Heart right ventricle (tissue), 16 donors: ENCODE results near the gene AMIGO1. TPM values are rescaled to one million over a fixed set of nuclear protein-coding genes. Genes with fewer than 3 reads are reported as not detected.

Experiments
- ATAC-seq, 8 donors: fragments of 200-7000 bp; cut with Tn5 transposase; one replicate each; pipeline ENCODE4 v1.9.1; 2020; ENCODE audit warnings: mild to moderate bottlenecking in 8 of 8, moderate library complexity in 8 of 8, moderate number of reproducible peaks in 1 of 8
- DNase-seq, 2 donors: peaks; one replicate each; pipeline ENCODE4 v3.0.0-alpha.2; 2020
- H3K27ac ChIP-seq, 10 donors: fragments of 200-600 bp; sonication (generic) in 2 of 10; one replicate each; pipeline versions ENCODE4 v1.5.0 to v1.8.0; 2020 to 2022; ENCODE audit warnings: mild to moderate bottlenecking in 3 of 10
- H3K27me3 ChIP-seq, 7 donors: fragments of 200-600 bp; one replicate each; pipeline ENCODE4 v1.8.0; 2021 to 2022; ENCODE audit warnings: mild to moderate bottlenecking in 2 of 7
- H3K36me3 ChIP-seq, 9 donors: fragments of 200-600 bp; sonication (generic) in 1 of 9; one replicate each; pipeline versions ENCODE4 v1.5.0 to v1.8.0; 2020 to 2022; ENCODE audit warnings: mild to moderate bottlenecking in 2 of 9
- H3K4me1 ChIP-seq, 9 donors: fragments of 200-600 bp; sonication (generic) in 1 of 9; one replicate each; pipeline versions ENCODE4 v1.5.0 to v1.8.0; 2020 to 2022; ENCODE audit warnings: mild to moderate bottlenecking in 4 of 9
- H3K4me3 ChIP-seq, 10 donors: fragments of 200-600 bp; sonication (generic) in 2 of 10; one replicate each; pipeline versions ENCODE4 v1.5.0 to v1.8.0; 2020 to 2022; ENCODE audit warnings: mild to moderate bottlenecking in 7 of 10, moderate library complexity in 2 of 10
- H3K9me3 ChIP-seq, 11 donors: fragments of 200-600 bp in 10 of 11; sonication (generic) in 2 of 11; one replicate each; pipeline versions ENCODE4 v1.5.0 to v1.8.0; 2013 to 2022; ENCODE audit warnings: mild to moderate bottlenecking in 2 of 11, control low read depth in 1 of 11, moderate library complexity in 1 of 11
- CTCF ChIP-seq, 9 donors: fragments of 200-600 bp; sonication (generic) in 2 of 9; IDR thresholded peaks; one replicate each; pipeline versions ENCODE4 v1.5.0 to v1.8.0; 2021 to 2022; ENCODE audit warnings: antibody characterized with exemption in 9 of 9, mild to moderate bottlenecking in 5 of 9, moderate library complexity in 1 of 9
- WGBS, 2 donors: extraction: QIAGEN DNeasy Blood & Tissue Kit; methylation state at CpG; one replicate each; pipeline ENCODE4 v1.1.7; 2013; ENCODE audit warnings: inconsistent platforms in 1 of 2; 5-methylcytosine and 5-hydroxymethylcytosine counted together
- intact Hi-C, 10 donors: fragments of 100-400 bp; cut with DNase I; formaldehyde crosslinking; loops; one replicate each; pipeline versions ENCODE4 v1.11.1 to v1.14.2; 2022
- polyA plus RNA-seq, 2 donors: library from polyadenylated mRNA; stranded (reverse); fragments of 200-250 nt; gene quantifications; one replicate each; pipeline ENCODE4 v1.2.3, GENCODE V29; 2013
- total RNA-seq, 10 donors: library from RNA; stranded (reverse); fragmentation: NEBNext Ultra II Directional in 3 of 10; extraction: Animal tissue kit (Norgen Biotek cat#: 25700) in 3 of 10; gene quantifications; one replicate each; pipeline versions ENCODE4 v1.2.1 to v1.2.4, GENCODE V29; 2021 to 2023
- donor health status: Arrhythmogenic right ventricular cardiomyopathy.
- donor health status: ischemic (EF 13 %, LVEDD 7.1; RV severe dilation, severe dysfunction).
- donor health status: healthy with polysubstance abuse.
- donor health status: DM: no; HTN: yes; CAD: no.
- donor health status: DM: no; HTN: no; CAD: no.
- donor health status: ischemic (EF 25% LVEDD 6.9; RV normal size, moderate dysfunction).
- donor health status: ischemic (EF 25% LVEDD 5.7; RV mildly dilated, moderate dysfunction).
- donor health status: healthy.
- donor health status: DM: yes; HTN: yes; CAD: no.
- donor health status: Ischemic cardiomyopathy.
- donor health status: ischemic (EF 35%, LVEDD 5.7; RV mildly dilated, moderate dysfunction).
- donor health status: nonischemic (EF 11% LVEDD 7.7; RV severe dilation, severe dysfunction).
- donor health status: DM: yes; HTN: yes; CAD: no.
- donor health status: PGD.
- donor health status: ischemic (EF 29% LVEDD 5.4; RV normal size, mild dysfunction).
- donor health status: nonischemic (EF 23%, LVEDD 6.1; RV moderate dilation, normal function).

Gene AMIGO1
- total and polyA plus RNA-seq, 12 donors: 2.8 to 16.6 (median 14.5) TPM

- intact Hi-C loops: no loop called here
- Histone ChIP-seq H3K27ac (peak overlapping the region in 2 of 10 donors; percentile 26 to 31), H3K36me3 (peaks cover 0 to 13% (median 4%) of the 10 kb centered on the region in 9 donors), H3K4me3 (no peak overlapping the region), H3K4me1 (peaks cover 0 to 29% (median 11%) of the 10 kb centered on the region in 9 donors), H3K27me3 (peaks cover 0 to 55% (median 5%) of the 10 kb centered on the region in 7 donors), H3K9me3 (no peaks in the 10 kb centered on the region)
- 45 to 53% methylated on average over 3 of the region's 3 CpGs for WGBS, 2 donors
- DNase-seq: no peak
- peak in 1 of 8 donors; percentile 53 for ATAC-seq
- no peak for TF ChIP-seq CTCF (IDR thresholded peaks at IDR 0.05)
These were observed 36.7 kb downstream of the AMIGO1 start for GRCh38 chr1:109472779-109473178.

- ATAC-seq (no peak), DNase-seq (no peak)
- no peak overlapping the region for H3K4me3 ChIP-seq
- TF ChIP-seq CTCF (IDR thresholded peaks at IDR 0.05): no peak
- H3K27ac ChIP-seq: no peak overlapping the region
- peaks cover 0 to 81% (median 24%) of the 10 kb centered on the region in 7 donors for H3K27me3 ChIP-seq
- intact Hi-C loops: no loop called here
- H3K9me3 ChIP-seq: no peaks in the 10 kb centered on the region
- WGBS, 2 donors: 59 to 69% methylated on average over 6 of the region's 6 CpGs
- peaks cover 0 to 38% (median 19%) of the 10 kb centered on the region in 9 donors for H3K4me1 ChIP-seq
- no peaks in the 10 kb centered on the region for H3K36me3 ChIP-seq
These were observed 39.3 kb downstream of the AMIGO1 start for GRCh38 chr1:109470245-109470644.

- Histone ChIP-seq H3K9me3 (no peaks in the 10 kb centered on the region), H3K4me1 (peaks cover 0 to 24% (median 14%) of the 10 kb centered on the region in 9 donors), H3K4me3 (no peak overlapping the region), H3K36me3 (no peaks in the 10 kb centered on the region), H3K27me3 (peaks cover 0 to 94% (median 29%) of the 10 kb centered on the region in 7 donors), H3K27ac (no peak overlapping the region)
- WGBS, 2 donors: 47 to 55% methylated on average over 2 of the region's 2 CpGs
- DNase-seq: no peak
- intact Hi-C loops: loop anchor here in 1 of 10 donors (5.0 kb wide), 1 partner anchor 42 kb away; the partner anchor contains the start of gene PSMA5
- TF ChIP-seq CTCF (IDR thresholded peaks at IDR 0.05): no peak
- no peak for ATAC-seq
These were observed 40.6 kb downstream of the AMIGO1 start for GRCh38 chr1:109468903-109469302.

GRCh38 chr1:109468061-109468460, 41.5 kb downstream of the AMIGO1 start:
- H3K4me1 ChIP-seq: peaks cover 0 to 17% (median 12%) of the 10 kb centered on the region in 9 donors
- H3K27me3 ChIP-seq: peaks cover 0 to 98% (median 30%) of the 10 kb centered on the region in 7 donors
- H3K27ac ChIP-seq: peak overlapping the region in 7 of 10 donors; percentile 81 to 96 (median 91)
- ATAC-seq: no peak
- TF ChIP-seq CTCF (IDR thresholded peaks at IDR 0.05): no peak
- intact Hi-C loops: loop anchor here in 1 of 10 donors (5.0 kb wide), 1 partner anchor 41 kb away; the partner anchor contains the start of gene PSMA5
- DNase-seq: no peak
- H3K4me3 ChIP-seq: peak overlapping the region in 2 of 10 donors; percentile 57 to 72
- no peaks in the 10 kb centered on the region for H3K36me3 ChIP-seq
- no peaks in the 10 kb centered on the region for H3K9me3 ChIP-seq
- WGBS, 2 donors: 93% methylated on average over 1 of the region's 1 CpG
